Stimulated activated CD4-positive, alpha-beta T cell treated with anti-CD3 and anti-CD28 coated beads, Interleukin-4, amount 100 ng/mL, for 48 hours (primary cell): ENCODE results near the gene SCP2.

Source experiments
- DNase-seq, 2 donors: peaks; one replicate each; pipeline ENCODE4 v3.0.0-alpha.2; 2020; ENCODE audit warnings: low read depth in 2 of 2

The SCP2 gene

DNA sequence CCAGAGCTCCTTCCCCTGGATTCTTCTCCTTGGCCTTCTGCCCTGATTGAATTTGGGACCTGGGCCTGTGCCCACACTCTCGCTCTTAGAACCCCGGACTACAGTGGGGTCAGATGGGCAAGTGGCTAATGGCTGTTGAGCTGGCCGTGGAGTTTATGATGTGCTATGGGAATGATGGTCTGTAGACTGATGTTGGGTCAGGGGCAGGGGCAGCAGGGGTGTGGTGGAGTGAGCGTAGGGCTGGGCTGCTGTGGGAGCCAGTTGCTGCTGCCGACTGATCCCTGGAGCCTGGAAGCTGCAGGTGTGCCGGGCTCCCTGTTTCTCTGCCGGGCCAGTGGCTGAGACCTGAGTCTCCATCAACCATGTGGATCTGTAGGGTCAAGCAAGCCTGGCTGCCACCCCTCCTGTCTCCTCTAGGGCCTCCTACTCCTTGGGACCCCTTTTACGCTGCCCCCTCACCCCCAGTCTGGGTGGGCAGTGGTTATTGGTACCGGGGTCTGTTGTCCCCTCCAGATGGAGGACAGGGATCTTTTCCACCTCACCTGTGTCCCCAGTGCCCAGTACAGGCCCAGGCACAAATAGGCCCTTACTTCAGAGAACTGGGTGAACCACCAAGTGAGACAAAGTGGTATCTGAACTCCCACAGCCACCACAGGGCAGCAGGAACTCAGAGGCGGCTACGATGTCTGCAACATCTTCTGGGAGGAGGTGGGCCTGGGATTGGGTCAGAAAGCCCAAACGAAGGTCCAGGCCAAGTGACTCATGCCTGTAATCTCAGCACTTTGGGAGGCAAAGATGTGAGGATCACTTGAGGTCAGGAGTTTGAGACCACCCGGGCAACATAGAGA lies 140.0 kb downstream of the SCP2 start:
- DNase-seq: no peak

DNA sequence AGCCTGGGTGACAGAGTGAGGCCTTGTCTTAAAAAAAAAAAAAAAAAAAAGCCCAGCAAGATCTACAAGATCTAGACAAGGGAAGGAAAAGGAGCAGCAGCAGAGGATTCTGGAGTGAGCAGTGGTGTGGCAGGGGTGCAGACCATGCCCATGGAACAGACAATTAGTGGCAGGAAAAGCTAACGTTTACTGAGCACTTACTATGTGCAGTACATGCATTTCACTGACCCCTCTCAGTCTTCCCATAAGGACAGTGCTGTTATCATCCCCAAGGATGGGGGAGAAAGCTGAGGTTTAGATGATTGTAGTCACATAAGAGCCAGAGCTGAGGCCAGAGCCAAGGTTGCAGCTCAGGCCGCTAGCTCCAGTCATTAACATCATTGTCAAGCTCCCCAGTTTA lies 140.8 kb downstream of the SCP2 start:
- no peak for DNase-seq

DNA sequence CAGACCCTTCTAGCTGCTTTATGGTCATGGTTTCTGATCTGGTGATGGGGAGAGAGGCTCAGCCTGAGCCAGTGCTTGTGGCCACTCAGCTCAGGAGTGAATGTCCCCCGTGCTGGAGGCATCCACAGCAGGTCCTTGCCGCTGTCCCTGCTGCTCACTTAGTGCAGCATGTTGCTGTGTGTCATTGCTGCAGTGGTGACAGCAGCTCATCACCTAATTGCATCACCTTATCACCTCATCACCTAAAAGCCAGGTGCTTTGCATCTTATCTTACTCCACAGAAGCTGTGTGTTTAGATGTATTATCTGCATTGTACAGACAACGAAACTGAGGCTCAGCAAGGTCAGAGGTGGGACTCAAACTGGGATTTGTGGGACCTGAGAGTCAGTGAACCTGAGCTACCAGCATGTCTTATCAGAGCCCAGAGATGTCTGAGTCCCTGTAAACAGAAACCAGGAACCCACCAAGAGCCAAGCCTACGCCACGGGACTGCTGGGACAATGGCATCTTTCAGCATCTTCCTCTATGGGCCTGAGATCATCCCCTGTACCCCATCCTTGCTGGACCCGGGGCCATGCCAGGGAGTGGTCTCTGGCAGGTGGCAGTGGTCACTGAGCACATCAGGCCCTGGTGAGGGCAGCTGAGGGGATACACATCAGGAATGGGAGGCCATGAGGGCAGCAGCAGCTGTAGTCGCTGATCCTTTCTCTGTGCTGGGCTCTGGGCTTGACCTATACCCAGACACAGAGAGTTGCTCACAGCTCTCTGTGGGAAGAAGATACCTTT lies 141.4 kb downstream of the SCP2 start:
- no peak for DNase-seq

DNA sequence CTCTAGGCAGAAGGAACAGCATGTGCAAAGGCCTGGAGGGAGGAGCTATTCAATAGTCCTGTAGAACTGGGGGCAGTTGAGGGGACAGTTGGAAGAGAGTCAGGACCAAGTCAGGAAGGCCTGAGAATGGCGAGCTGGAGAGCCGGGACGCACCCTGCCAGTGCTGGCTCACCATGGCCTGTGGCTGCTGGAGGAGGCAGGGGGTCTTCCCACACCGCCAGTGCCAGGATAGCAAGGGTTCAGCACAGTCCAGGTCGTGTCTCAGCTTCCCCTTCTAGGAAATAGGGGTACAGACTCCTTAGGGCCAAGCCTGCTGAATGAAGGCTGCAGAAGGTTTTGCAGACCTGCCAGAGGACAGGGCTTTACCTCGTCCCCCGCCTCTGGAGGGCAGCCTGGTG lies 142.2 kb downstream of the SCP2 start:
- DNase-seq: no peak

DNA sequence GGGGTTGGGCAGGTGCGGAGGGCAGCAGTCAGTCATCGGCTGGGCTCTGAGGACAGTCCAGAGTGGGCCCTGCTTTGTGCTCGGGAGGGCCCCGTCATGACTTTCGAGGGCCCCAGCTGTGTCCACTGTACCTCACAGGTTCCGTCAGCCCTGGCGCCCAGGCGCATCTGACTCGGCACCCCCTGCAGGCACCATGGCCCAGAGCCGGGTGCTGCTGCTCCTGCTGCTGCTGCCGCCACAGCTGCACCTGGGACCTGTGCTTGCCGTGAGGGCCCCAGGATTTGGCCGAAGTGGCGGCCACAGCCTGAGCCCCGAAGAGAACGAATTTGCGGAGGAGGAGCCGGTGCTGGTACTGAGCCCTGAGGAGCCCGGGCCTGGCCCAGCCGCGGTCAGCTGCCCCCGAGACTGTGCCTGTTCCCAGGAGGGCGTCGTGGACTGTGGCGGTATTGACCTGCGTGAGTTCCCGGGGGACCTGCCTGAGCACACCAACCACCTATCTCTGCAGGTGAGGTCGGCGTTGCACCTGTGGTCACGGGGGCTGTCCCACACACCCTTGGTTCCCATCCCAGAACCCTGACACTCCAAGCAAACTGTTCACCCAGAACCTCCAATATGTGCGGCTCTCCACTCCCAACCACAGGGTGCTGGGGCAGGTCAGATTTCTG lies 142.7 kb downstream of the SCP2 start:
- no peak for DNase-seq

DNA sequence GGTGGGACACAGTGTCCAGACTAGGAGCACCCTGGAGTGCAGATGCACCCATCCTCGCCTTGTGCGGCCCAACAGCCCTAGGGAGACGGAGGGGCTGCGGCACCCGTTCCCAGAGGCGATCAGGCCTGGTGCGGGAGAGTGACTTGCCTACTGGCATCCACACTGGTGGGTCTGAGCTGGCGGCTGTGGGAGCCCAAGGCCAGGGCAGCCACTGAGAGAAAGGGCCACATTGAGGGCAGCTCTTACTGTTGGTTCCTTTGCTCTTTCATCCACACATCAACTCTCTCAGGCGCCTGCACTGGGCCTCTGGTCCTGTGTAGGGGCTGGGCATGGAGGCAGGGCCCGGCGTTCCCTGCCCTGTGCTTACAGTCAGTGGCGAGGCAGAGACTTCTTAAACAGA lies 143.5 kb downstream of the SCP2 start:
- DNase-seq: no peak

DNA sequence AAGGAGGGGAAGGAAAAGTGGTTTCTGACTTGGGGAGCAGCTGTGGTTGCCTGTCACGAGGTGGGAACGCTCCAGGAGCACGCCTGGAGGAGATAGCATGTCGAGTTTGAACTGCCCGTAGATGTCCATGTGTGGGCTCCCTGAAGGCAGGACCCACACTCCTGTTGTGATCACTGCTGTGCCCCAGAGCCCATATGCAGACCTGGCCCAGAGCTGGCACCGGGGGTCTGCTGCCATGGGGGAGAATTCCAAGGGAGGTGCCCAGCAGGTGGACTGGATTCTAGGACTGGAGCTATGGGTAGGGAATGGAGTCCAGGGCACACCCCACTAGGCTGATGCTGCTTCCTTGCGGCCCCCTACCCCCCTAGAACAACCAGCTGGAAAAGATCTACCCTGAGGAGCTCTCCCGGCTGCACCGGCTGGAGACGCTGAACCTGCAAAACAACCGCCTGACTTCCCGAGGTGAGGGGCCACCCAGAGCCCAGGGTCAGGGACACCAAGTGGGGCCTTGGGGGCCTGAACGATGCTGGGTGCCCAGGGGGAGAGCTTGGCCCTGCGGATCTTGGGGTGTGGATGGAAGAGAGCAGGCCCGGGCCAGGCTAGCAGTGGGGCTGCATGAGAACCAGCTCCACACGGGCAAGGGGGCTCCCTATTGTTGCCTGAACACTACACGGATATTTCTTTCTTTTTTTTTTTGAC lies 144.2 kb downstream of the SCP2 start:
- DNase-seq: no peak

DNA sequence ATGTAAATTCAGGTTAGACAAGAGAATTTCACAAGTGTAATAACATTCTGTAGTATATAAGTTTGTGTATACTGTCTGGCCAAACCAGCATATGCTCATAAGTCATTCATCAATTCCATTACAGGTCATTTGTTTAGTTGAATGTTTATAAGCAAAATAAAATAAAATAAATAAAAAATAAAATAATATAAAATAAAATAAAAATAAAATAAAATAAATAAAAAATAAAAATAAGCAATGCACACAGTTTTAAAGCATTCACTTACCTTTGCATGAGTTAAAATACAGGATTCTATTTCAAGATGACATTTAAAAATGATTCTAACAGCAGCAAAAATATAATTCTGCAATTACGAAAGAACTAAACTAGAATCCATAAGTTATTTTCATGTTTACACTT lies 144.8 kb downstream of the SCP2 start:
- DNase-seq: no peak

DNA sequence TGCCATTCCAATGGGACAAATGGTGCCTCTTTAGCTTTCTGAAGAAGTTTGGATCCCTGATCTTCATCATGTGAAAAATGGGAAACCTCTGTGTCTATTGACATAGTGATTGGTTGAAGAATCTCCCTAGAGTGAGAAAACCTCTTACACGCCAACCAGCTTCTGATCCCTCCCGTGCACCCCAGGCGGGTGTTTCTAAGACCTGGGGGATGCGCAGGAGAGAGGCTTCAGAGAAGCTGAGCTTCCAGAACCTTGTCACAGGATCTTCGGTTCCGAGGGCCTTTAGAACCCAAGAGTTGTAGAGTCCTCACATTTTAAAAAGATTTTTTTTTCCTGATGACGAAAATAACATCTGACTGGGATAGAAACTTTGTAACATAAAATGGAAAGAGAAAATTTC lies 146.2 kb downstream of the SCP2 start:
- no peak for DNase-seq

DNA sequence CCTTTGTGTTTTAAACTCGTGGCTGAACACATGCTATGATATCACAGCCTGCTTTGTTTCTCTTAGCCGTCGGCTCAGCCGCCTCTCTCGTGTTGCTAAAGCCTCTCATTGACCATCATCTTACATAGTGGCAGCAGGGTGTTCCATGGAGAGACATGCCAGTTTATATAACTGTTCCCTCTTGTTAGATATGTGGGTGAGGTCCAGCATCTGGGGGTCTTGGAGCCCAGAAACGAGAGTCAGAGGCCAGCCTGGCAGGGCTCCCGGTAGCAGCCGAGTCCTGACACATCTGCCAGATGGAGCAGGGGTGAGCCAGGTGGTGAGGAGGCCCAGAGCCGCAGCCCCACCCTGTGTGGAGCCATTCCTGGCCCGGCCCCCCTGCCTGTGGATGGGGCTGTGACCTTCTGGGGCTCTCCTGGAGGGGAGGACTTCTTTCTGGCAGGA lies 146.8 kb downstream of the SCP2 start:
- DNase-seq: no peak

DNA sequence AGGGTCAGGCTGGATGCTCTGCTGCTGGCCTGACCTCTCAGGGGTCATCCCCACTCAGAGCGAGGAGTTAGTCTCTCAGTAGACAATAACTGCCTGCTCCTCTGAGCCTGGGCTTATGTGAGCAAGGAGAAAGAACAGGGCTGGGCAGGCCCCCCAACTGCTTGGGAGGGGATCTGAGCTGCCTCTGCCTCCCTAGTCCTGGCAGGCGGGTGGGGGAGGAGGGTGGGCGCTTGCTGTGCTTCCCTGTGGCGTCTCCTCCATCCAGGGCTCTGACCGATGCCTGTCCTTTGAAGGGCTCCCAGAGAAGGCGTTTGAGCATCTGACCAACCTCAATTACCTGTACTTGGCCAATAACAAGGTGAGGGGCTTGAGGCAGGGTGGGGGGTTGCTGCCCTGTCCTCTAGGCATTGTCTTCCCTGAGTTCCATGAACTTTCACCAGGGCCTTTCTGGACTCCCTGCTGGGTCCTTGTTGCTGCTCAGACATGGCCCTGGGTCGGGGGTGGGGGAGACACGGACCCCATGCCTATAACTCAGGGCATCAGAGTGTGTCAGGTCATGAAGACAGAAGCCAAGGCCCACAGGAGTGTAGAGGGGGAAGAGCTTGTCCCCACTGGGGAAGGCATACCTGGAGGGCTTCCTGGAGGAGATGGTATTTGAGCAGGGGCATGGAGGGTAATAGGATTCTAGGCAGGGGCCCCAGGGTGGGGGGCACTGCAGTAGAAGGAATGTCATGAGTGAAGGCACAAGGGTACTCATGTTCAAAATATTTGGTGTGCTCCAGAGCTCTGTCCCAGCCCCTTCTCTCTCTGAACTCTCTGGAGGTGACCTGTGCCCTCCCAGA lies 147.5 kb downstream of the SCP2 start:
- no peak for DNase-seq

DNA sequence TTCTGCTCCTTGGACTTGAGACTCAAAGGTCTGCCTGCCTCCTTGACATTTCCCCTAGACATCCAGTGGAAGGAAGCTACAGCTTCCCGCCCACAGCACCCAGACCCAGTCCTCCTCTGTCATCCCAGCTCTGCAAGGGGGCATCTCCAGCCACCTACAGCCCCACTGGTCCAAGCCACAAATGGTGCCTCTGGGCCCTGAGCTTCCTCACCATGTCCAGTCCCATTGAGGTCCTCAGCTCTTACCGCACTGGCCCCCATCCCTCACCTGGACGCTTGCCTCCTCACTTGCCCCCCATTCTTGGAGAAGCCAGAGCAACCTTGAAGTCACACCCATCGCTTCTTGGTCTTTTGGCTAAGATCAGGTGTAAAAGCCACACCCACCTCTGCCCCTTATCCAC lies 148.1 kb downstream of the SCP2 start:
- no peak for DNase-seq

DNA sequence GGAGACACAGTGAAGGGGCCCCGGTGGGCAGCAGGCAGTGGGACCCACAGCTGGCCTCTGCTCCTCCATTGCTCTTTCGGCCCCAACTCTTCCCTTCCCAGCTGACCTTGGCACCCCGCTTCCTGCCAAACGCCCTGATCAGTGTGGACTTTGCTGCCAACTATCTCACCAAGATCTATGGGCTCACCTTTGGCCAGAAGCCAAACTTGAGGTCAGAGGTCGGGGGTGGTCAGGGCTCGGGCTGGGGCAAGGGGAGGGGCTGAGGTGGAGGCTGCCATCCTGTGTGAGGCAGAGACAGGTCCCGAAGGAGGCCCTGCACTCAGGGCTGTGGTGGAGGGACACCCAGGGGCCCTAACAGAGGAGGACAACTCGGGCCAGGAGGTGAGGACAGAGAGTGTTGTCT lies 148.7 kb downstream of the SCP2 start:
- no peak for DNase-seq

DNA sequence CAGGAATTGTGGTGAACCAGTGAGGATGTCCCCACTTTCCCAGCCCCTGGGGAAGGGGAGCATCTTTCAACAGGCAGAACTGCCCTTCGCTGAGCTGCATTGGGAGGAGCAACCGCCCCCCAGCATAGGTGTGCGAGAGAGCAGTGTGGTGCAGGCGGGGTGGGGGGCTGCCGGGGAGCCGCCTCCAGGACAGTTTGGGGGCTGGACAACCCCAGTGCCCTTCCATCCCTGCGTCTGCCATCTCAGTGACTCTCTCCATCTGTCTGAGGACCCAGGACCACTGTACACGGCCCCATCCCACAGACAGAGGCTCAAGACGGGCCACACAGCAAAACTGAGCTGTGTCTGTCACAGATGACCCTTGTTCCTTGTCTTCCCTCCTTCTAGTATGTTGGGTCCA lies 149.1 kb downstream of the SCP2 start:
- no peak for DNase-seq

DNA sequence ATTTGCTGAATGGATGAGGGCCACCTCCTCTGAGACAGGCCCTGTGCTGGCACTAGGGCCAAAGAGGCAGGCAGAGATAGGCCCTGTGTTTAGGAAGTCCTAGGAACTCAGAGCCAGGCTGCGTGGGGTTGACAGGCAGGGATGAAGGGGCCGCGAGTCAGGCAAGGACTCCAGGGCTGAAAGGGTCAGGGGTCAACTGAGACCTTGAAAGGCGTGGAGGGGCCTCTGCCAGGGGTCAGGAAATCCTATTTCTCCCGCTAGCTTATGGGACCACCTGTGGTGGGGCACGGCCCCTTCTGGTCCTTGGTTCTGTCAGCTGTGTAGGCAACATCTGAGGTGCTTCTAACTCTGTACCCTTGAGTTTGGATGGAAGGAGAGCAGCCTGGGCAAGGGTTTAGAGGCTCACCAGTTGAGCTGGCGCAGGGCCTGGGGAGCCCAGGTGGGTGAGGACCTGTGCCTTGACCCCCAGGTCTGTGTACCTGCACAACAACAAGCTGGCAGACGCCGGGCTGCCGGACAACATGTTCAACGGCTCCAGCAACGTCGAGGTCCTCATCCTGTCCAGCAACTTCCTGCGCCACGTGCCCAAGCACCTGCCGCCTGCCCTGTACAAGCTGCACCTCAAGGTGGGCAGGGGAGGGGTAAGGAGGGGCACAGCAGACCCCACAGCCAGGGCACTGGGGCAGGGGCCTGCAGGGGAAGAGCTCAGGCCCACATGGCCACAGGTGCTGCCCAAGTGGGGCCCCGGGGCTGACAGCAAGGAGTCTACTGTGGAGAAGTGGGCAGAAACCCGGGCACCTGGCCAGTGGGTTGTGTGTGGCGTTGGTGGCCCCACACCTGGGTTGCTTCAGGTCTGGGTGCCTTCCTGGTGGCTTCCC lies 149.9 kb downstream of the SCP2 start:
- no peak for DNase-seq

DNA sequence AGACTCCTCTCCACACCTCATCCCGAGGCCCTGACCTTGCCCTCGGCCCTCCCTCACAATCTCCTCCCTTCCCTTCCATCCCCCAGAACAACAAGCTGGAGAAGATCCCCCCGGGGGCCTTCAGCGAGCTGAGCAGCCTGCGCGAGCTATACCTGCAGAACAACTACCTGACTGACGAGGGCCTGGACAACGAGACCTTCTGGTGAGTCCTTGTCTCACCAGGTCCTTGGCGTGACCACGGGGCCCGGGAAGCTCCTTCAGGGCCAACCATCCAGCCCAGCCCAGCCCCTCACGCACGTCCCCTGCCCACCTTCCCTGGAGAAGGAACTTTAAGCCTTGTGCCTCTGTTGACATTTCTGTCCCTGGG lies 150.5 kb downstream of the SCP2 start:
- DNase-seq: no peak

DNA sequence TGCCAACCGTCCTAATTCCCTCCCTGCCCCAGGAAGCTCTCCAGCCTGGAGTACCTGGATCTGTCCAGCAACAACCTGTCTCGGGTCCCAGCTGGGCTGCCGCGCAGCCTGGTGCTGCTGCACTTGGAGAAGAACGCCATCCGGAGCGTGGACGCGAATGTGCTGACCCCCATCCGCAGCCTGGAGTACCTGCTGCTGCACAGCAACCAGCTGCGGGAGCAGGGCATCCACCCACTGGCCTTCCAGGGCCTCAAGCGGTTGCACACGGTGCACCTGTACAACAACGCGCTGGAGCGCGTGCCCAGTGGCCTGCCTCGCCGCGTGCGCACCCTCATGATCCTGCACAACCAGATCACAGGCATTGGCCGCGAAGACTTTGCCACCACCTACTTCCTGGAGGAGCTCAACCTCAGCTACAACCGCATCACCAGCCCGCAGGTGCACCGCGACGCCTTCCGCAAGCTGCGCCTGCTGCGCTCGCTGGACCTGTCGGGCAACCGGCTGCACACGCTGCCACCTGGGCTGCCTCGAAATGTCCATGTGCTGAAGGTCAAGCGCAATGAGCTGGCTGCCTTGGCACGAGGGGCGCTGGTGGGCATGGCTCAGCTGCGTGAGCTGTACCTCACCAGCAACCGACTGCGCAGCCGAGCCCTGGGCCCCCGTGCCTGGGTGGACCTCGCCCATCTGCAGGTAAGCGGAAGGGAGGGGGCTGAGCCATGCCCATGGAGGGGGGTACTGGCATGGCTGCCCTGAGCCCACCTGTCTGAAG lies 151.4 kb downstream of the SCP2 start:
- no peak for DNase-seq

DNA sequence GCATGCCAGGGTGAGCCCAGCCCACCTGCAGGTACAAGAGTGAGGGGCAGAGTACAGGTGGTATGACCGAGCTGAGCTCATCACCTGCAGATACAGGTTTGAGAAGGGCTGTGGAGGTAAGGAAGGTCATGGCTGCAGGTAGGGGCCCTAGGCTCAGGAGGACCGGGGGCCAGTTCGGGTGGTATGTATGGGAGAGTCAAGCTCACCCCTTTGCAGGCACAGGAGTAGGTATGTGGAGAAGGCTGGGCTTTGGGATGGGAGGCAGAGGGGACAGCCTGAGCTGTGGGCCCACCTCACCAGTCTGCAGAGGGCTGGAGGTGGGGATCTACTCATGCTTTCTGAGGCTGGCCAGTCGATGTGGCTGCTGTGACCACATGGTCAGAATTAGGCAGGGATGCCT lies 152.2 kb downstream of the SCP2 start:
- no peak for DNase-seq

DNA sequence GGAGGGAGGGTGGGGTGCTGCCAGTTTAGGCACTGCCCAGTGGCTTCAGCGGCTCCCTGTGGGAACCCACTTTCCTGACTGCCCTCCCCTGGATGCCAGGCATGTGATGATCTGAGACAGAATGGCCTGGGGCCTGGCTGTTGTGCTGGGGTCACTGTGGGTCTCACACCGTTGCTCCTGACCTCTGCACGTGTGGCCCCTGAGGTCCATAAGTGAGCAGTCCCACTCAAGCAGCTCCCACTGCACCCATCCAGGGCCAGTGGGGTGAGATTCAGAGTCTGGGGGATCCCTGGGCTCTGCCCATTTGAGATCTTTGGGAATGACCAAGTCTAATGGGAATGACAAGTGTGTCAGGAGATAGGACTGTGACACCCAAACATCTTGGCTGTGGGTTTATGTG lies 153.0 kb downstream of the SCP2 start:
- no peak for DNase-seq
